ENCODE data around the gene UPP1. TPM values are rescaled to one million over a fixed set of nuclear protein-coding genes. Genes with fewer than 3 reads are reported as not detected.

The UPP1 gene
- total and polyA plus RNA-seq, 2 of the 4 experiments (the other 2 are of a cell fraction): 3.9 to 14.5 TPM

GRCh38 chr7:48106906-48107659 is 18.0 kb downstream of the UPP1 start:
- intact Hi-C loops (cut with micrococcal nuclease): no loop called here
- H3K9me3 ChIP-seq (ENCODE audit: control insufficient read depth, insufficient read depth, low read length): no peaks in the 10 kb centered on the region
- H3K4me2 ChIP-seq (ENCODE audit: low read depth, low read length): no peak overlapping the region
- whole genome bisulfite sequencing, 2 experiments (ENCODE audit: extremely low coverage in 2 of 2, insufficient read length in 1 of 2): 94% methylated on average over 29 of the region's 29 CpGs; no CpG with 5 or more reads in 1 of the 2 experiments
- H2BK20ac ChIP-seq (ENCODE audit: low read depth, low read length): no peak overlapping the region
- H3K56ac ChIP-seq (ENCODE audit: extremely low read depth, insufficient read depth, low read length): no peak overlapping the region
- no peak overlapping the region for H3K27ac ChIP-seq (ENCODE audit: insufficient read depth, low read length)
- no peak overlapping the region for H3K9ac ChIP-seq (ENCODE audit: low read depth, low read length)
- no peaks in the 10 kb centered on the region; the same call in 1 of the 2 replicates for H3K9me1 ChIP-seq (ENCODE audit: insufficient read depth, low read length)
- H3K27me3 ChIP-seq (ENCODE audit: control insufficient read depth, insufficient read depth, low read length): no peaks in the 10 kb centered on the region
- dilution Hi-C loops (cut with HindIII; ENCODE audit: low sequenced_read_pairs, unreplicated experiment): loop anchor here (25.0 kb wide), 1 partner anchor 120 kb away; the partner anchor contains the start of gene HUS1
- H2BK120ac ChIP-seq (ENCODE audit: low read depth, low read length): no peak overlapping the region
- no peak overlapping the region for H4K5ac ChIP-seq (ENCODE audit: low read depth, low read length)
- in situ Hi-C loops (cut with MboI; ENCODE audit: low sequenced_read_pairs): loop anchor here (25.0 kb wide), 1 partner anchor 845 kb away; no protein-coding TSS in a partner anchor
- no peak overlapping the region for H2AFZ ChIP-seq (replicated peaks; ENCODE audit: low read length, poor library complexity)
- no peak overlapping the region for H3K18ac ChIP-seq (ENCODE audit: low read depth, low read length)
- H4K91ac ChIP-seq (ENCODE audit: insufficient read depth, low read depth, low read length): no peak overlapping the region
- POLR2A ChIA-PET (ENCODE audit: unreplicated experiment): no interaction called here
- no peak overlapping the region for H3K23ac ChIP-seq (ENCODE audit: low read depth, low read length)
- no peak overlapping the region for H4K8ac ChIP-seq (ENCODE audit: low read depth in 2 of 2, low read length in 2 of 2)
- no peak overlapping the region for H2AK9ac ChIP-seq (replicated peaks; ENCODE audit: low read depth, low read length, poor library complexity)
- DNase-seq: no peak
- CTCF ChIA-PET: interaction anchor here (1.0 kb wide), 1 partner anchor 116 kb away, joined by 3 read pairs; no protein-coding TSS in a partner anchor
- no peak overlapping the region for H2BK5ac ChIP-seq (ENCODE audit: low read depth, low read length, poor library complexity, severe bottlenecking)
- no peak for ATAC-seq (ENCODE audit: low read depth)
- no peak overlapping the region for H3K4me3 ChIP-seq (ENCODE audit: insufficient read depth, low read depth, low read length)
- no peak overlapping the region for H2AK5ac ChIP-seq (ENCODE audit: low read depth, low read length)
- H2BK15ac ChIP-seq (ENCODE audit: low read depth, low read length): no peak overlapping the region
- no peak overlapping the region for H3K14ac ChIP-seq (replicated peaks; ENCODE audit: low read depth, low read length)
- H3K4me1 ChIP-seq (ENCODE audit: control insufficient read depth, insufficient read depth, low read length): no peaks in the 10 kb centered on the region
- BruUV-seq (replicated peaks): no TSS peak
- H3K36me3 ChIP-seq (ENCODE audit: control insufficient read depth, insufficient read depth, low read length): peaks cover 45% of the 10 kb centered on the region
- peaks cover 8 to 12% of the 10 kb centered on the region in 2 experiments; a peak in 1 of 4 replicates for H3K79me1 ChIP-seq (ENCODE audit: low read depth in 1 of 2, low read length in 2 of 2)
- no peak overlapping the region for H3K4ac ChIP-seq (ENCODE audit: low read depth, low read length)
- H4K20me1 ChIP-seq (ENCODE audit: insufficient read depth, low read length): no peaks in the 10 kb centered on the region
- no peak for TF ChIP-seq RFX5 (IDR thresholded peaks at IDR 0.05; ENCODE audit: low read depth, low read length)
- TF ChIP-seq CTCF (conservative IDR thresholded peaks at IDR 0.05; ENCODE audit: low read depth, low read length): no peak
- TF ChIP-seq MAFK (IDR thresholded peaks at IDR 0.05; ENCODE audit: low read depth, low read length): no peak
- TF ChIP-seq USF2 (IDR thresholded peaks at IDR 0.05; ENCODE audit: low read depth, low read length): no peak
- TF ChIP-seq CHD1 (IDR thresholded peaks at IDR 0.05; ENCODE audit: low read depth, low read length): no peak
- TF ChIP-seq NFE2L2 (IDR thresholded peaks at IDR 0.05; ENCODE audit: low read depth, low read length): no peak
- no peak for TF ChIP-seq RAD21 (IDR thresholded peaks at IDR 0.05; ENCODE audit: low read length)
- TF ChIP-seq MXI1 (IDR thresholded peaks at IDR 0.05; ENCODE audit: borderline replicate concordance, low read depth, low read length): no peak
- no peak for TF ChIP-seq ELK1 (IDR thresholded peaks at IDR 0.05; ENCODE audit: borderline replicate concordance, low read depth, low read length)
- TF ChIP-seq RCOR1 (IDR thresholded peaks at IDR 0.05; ENCODE audit: insufficient replicate concordance, low read length): no peak
- TF ChIP-seq BHLHE40 (IDR thresholded peaks at IDR 0.05; ENCODE audit: low read depth, low read length): no peak
- no peak for TF ChIP-seq POLR2A (IDR thresholded peaks at IDR 0.05; ENCODE audit: low read depth, low read length)
- TF ChIP-seq SMC3 (IDR thresholded peaks at IDR 0.05; ENCODE audit: low read depth, low read length): no peak
- no peak for TF ChIP-seq CEBPB (IDR thresholded peaks at IDR 0.05; ENCODE audit: low read depth, low read length)
- TF ChIP-seq FOS (IDR thresholded peaks at IDR 0.05; ENCODE audit: low read depth, low read length): no peak

Data from IMR-90 (cell line).